ELR (cell line): ENCODE data around the gene CPB1.

ENCODE experiments used
- DNase-seq: peaks from one replicate; pipeline ENCODE4 v3.0.0-alpha.2; 2015; ENCODE audit warnings: low read depth

The CPB1 gene

GRCh38 chr3:148882288-148882687 is 54.7 kb downstream of the CPB1 start:
- peak; percentile 31 for DNase-seq

- no peak for DNase-seq
Measured at GRCh38 chr3:148883163-148883562, 55.6 kb downstream of the CPB1 start.

- DNase-seq: peak; percentile 74
Measured at GRCh38 chr3:148884261-148884660, 56.6 kb downstream of the CPB1 start.

GRCh38 chr3:148889828-148890227 is 62.2 kb downstream of the CPB1 start:
- DNase-seq: no peak

- DNase-seq: peak; percentile 62
Measured at GRCh38 chr3:148896062-148896461, 68.5 kb downstream of the CPB1 start.

GRCh38 chr3:148901987-148902791 is 74.6 kb downstream of the CPB1 start:
- DNase-seq: peak; percentile 77

- peak; percentile 69 for DNase-seq
Measured at GRCh38 chr3:148903022-148903442, 75.4 kb downstream of the CPB1 start.

GRCh38 chr3:148903941-148904340 is 76.3 kb downstream of the CPB1 start:
- no peak for DNase-seq

- DNase-seq: no peak
Measured at GRCh38 chr3:148906667-148907066, 79.1 kb downstream of the CPB1 start.
